GM12874 (cell line): Measurements from ENCODE around the gene COMMD7.

Experiments used
- CTCF ChIP-seq: IDR thresholded peaks from 2 replicates; pipeline ENCODE4 v1.5.1; 2011; ENCODE audit warnings: low read depth, mild to moderate bottlenecking, control low read depth, low read length, moderate library complexity; ENCODE audit not compliant: insufficient read depth

The COMMD7 gene

GRCh38 chr20:32661820-32662528, 81.3 kb downstream of the COMMD7 start:
- no peak for TF ChIP-seq CTCF

- TF ChIP-seq CTCF = no peak
Measured at GRCh38 chr20:32660661-32661060, 82.6 kb downstream of the COMMD7 start.

GRCh38 chr20:32656827-32657226, 86.4 kb downstream of the COMMD7 start:
- TF ChIP-seq CTCF = no peak

GRCh38 chr20:32655903-32656512, 87.3 kb downstream of the COMMD7 start:
- no peak for TF ChIP-seq CTCF

GRCh38 chr20:32652739-32653526, 90.3 kb downstream of the COMMD7 start:
- peak; percentile 88 for TF ChIP-seq CTCF
